GM19238 (cell line): ENCODE measurements around the gene ISLR2.
"Not testable (repeated sequence)": the region's sequence is repeated elsewhere in the genome, so short reads cannot be mapped to it uniquely, and the experiment has no call there.

Experiments
- DNase-seq: peaks from one replicate; pipeline ENCODE4 v3.0.0; 2011; ENCODE audit warnings: low spot score; ENCODE audit not compliant: insufficient read length

Gene ISLR2

DNA sequence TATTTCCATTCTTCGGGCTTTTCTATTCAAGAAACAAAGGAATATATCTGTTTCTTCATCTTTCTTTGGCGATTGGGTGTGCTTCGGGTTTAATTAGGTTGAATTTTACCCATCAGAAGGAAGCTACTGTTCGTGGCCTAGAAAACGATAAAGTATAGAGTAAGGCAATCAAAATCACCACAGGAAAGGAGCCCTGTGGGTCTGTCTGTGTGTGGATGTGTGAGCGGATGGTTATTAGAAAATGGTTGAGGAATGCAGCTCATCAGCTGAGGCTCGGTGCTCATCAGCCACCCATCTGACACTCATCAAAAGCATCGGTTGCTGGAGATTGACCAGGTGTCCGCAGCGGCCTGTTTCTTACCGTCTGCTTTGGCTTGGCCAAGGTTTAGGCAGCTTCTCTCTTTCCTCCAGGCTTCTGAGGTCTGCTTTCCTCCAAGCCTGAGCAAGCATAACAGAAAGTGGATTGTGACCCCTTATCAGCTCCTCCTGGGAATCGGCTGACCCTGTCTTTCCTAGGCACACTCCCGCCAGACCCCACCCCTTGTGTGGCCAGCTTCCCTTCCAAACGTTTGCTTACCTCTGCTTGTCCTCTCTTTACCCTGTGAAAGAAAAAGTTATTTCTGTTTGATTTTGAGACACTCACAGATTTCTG lies 25.5 kb downstream of the ISLR2 start:
- DNase-seq: no peak

GRCh38 chr15:74156678-74157411 lies 26.5 kb downstream of the ISLR2 start:
- no peak for DNase-seq

DNA sequence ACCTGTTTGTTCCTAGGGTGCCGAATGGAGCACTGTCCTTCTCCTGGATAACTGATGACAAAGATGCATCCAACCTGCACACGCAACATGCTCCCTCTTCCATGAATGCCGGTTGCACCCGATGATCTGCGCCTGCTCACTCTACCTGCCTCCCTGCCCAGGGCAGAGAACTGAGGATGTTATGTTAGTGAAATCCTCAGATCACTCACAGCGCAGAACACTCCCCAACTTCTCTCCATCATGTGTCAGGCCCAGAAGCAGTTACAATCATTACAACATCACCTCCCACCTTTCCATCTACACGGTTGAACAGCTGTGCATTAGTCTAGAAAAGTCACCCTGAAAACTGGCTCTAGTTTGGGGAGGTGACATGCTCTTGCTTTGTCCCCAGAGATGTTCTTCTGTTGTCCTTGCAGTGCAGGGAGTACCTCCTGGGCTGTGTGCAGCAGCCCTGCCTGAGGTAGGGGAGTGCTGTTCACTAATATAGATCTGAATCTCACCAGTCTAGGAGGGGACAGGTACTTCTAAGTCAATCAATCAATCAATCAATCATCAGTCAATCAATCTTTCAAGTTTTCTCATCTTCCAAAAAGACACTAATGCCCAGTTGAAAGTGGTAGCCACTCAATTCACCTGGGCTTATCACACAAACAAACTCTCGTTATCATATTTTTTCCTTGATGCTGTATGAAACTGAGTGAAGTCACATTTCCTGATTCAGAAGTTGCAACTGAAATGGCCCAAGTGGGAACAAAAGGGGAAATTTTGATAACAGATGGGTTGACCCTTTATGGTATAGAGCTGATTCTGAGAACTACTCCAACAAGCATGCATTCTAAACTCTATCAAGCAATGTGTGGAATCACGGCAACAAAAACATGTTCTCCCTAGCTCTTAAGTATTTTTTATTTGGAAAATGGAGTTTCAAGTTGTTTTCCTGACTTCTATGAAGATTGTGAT lies 27.8 kb downstream of the ISLR2 start:
- DNase-seq: no peak

DNA sequence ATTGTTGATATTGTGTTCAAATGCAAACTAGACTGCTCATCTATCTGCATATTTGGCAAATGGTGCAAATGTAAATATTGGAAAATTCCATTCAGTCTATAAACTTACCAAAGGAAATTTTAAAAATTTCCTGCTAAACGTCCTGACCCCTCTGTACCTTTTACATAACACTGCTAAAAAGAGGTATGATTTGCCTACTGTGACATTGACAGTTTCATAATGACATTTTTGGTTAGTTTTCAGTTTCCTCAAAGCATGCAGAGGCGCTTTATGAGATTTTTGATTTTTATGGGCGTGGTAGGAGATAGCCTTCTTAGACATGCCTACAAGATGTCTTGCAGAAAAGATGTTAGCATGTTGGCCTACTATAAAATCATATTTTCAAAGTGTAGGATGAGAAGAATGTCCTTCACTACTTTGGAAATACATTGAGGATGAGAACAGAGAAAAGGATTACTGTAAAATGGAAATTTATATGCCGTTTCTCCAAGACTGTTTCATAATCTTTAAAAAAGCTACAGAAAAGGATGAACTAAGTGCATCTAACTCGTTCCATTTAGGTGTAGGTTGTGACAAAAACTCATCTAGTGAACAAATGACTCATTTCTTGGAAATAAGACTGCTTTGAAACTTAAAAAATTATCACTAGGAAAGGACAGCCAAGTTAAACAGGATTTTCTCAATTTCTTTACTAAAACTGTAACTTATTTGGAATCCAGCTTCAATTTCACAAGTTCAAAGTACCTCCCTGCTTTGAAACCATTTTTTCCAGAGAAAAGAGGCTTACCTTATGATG lies 28.7 kb downstream of the ISLR2 start:
- no peak for DNase-seq

- DNase-seq: no peak
These were observed 29.4 kb downstream of the ISLR2 start for GRCh38 chr15:74159773-74160172.

DNA sequence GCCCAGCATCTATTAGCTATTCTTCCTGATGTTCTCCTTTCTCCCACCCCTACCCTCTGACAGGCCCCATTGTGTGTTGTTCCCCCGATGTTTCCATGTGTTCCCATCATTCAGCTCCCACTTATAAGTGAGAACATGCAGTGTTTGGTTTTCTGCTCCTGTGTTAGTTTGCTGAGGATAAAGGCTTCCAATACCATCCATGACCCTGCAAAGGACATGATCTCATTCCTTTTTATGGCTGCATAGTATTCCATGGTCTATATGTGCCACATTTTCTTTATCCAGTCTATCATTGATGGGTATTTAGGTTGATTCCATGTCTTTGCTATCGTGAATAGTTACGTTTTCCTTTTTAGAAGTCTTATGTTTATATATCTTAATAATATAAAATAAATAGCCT lies 30.0 kb downstream of the ISLR2 start:
- DNase-seq: not testable (repeated sequence)

DNA sequence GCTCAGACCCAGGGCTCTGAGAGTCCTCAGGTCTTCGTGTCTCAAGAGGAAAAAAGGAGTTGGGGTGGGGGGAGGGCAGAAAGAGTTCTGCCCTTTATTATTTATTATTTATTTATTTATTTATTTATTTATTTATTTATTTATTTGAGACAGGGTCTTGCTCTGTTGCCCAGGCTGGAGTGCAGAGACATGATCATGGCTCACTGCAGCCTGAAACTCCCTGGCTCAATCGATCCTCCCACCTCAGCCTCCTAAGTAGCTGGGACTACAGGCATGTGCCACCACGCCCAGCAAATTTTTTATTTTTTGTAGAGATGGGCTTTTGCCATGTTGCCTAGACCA lies 31.8 kb downstream of the ISLR2 start:
- DNase-seq: not testable (repeated sequence)

- DNase-seq: no peak
These were observed 35.1 kb downstream of the ISLR2 start for GRCh38 chr15:74165461-74165860.

- no peak for DNase-seq
These were observed 37.5 kb downstream of the ISLR2 start for GRCh38 chr15:74167891-74168331.

DNA sequence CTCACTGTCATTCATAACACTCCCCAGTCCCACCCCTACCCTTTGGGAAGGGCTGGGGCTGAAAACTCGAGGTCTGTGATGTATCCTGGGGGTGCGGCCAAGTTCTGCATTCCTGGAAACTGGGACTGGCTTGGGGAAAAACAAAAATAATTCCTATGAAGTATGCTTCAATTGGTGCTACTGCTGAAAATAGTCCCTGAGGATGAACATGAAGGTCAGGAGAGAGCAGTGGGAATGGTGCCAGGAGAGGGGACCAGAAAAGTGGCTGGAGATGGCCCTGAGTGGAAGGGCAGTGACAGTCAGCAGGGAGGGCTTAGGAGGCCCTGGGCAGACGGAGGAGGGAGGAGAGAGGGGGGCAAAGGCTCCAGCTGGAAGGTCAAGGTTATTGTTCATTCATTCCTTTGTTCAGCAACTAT lies 38.3 kb downstream of the ISLR2 start:
- DNase-seq: no peak

DNA sequence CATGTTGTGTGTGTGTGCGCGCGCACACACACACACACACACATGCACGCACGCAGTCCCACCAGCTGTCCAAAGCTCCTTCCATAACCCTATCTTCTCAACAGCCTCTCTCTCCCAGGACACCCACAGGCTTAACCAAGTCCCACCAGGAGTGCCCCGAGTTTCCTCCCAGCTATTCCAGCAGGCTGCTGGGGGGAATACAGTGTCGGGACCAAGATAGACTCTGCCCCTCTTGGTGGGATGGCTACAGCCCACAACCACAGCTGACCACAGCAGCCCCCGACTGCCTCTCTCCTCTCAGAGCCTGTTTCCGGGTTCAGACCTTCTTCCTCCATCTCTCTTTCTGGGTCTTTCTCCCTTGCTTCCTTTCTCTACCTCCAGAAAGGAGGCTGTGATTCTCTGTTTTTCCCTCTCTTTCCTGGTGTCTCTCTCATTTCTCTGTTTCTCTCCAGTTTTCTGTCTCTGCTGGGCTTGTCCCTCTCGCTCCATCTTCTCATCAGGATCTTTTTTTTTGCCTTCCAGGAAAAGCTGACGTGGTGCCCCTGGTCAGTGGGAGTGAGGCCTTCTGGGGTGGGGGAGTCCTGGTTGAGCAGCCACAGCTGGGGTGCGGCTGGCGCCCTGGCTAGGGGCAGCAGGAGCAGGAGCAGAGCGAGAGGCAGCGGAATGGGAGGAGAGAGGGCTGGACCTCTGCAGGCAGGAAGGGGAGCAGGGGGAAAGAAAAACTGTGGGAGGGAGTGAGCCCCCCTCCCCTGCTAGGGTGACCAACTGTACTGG lies 39.9 kb downstream of the ISLR2 start:
- DNase-seq: no peak

DNA sequence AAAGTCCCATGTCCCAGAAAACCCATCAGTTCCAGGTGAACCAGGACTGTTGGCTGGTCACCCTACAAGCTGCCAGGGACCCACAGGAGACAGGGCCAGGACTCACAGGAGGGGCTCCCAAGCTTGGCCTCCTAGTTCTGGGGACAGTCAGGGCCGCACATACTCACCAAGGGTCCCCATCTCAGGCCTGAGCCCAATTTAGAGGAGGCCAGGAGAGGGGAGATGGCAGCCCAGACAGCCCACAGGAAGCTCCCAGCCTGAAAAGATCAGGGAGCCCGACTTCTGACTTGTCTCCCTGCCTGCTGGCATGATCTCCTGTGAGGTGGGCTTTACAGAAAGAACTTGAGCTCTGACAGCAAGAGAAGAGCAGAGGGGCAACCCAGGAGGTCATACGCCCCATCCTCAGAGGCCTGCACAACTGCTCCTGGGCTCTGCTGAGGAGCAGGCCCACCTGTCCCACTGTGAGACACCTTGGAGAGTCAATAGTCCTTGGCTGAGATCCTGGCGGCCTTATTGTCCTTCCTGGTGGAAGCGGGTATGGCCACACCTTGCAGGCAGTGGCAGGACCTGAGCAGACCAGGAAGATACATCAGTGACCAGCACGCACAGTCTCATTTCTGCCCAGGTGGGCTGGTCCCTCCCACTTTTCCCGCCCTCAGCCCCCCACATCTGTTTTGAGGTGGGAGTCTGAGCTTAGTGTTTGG lies 40.6 kb downstream of the ISLR2 start:
- DNase-seq: no peak

DNA sequence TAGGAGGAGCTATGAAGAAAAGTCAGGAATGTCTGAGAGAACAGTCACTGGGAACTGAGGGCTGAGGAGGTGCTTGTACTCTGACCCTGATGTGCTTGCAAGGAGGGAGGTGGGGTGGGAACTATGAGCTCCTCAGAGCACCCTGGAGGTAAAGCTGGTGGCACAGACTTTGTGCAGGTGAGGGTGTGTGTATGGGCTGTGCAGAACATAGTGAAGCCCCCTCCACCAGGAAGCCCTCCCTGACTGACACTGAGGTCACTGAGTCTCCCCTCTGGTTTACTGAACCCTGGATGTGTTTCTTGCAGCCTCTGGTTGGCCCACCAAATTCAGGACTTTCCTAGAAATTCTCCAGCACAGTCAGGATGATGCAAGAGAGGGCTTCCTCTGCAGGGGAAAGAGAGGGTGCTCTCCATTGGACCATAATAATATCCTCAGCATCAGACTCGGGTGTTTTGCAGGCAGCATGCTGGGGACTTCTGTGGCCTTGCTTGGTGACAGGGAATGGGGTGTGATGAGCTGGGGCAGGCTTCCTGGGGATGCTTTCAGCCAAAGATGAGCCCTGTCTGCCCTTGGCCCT lies 41.7 kb downstream of the ISLR2 start:
- no peak for DNase-seq

- no peak for DNase-seq
These were observed 42.5 kb downstream of the ISLR2 start for GRCh38 chr15:74172701-74173379.

- DNase-seq: no peak
These were observed 43.2 kb downstream of the ISLR2 start, which contains the start of gene ISLR for GRCh38 chr15:74173380-74174218. TSS of gene ISLR (plus strand) at chr15:74173710. CDS start at chr15:74174859, 1,149 bp downstream.

DNA sequence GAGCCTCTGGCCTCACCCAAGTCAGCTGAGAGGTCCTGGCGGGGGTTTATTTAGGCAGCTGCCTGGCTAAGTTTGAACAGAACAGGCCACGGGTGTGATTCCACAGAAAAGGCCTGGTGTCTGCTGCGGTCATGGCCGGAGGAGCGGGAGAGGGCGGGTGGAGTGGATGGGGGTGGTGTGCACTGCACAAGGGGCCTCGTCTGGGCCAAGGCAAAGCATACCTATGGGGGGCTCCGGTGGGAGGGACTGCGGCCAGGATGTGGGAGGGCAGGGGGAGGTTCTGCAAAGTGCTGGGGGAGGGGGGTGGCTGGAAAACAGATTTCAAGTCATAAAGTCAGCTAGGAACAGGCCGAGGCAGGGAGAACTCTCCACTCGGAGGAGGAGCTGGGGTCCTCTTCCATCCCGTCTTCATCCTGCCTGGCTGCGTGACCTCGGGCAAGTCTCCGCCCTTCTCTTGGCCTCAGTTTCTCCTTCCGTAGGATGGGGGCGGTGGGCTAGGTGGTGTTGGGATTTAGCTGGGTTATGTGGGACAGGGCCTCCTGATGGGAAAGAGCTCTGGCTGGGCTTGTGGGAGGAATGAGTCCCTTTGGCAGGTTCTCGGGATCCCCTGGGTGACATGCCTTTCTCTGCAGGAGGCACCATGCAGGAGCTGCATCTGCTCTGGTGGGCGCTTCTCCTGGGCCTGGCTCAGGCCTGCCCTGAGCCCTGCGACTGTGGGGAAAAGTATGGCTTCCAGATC lies 44.0 kb downstream of the ISLR2 start:
- DNase-seq: no peak

- no peak for DNase-seq
These were observed 44.5 kb downstream of the ISLR2 start for GRCh38 chr15:74174958-74175253.
